DND-41 (cell line): Measurements from ENCODE around the gene RPS25.

Experiments
- EZH2 ChIP-seq: IDR thresholded peaks from 3 replicates; pipeline ENCODE4 v1.6.1; 2012; ENCODE audit warnings: borderline replicate concordance, low read depth, mild to moderate bottlenecking, moderate library complexity, low read length, inconsistent platforms; ENCODE audit not compliant: severe bottlenecking
- TF ChIP-seq, protein P1 (sequence below): IDR thresholded peaks from 2 replicates; pipeline ENCODE4 v1.5.1; 2012; ENCODE audit warnings: borderline replicate concordance, low read length, moderate library complexity, mild to moderate bottlenecking; ENCODE audit not compliant: poor library complexity, severe bottlenecking; ENCODE audit errors: extremely low read depth

DNA sequence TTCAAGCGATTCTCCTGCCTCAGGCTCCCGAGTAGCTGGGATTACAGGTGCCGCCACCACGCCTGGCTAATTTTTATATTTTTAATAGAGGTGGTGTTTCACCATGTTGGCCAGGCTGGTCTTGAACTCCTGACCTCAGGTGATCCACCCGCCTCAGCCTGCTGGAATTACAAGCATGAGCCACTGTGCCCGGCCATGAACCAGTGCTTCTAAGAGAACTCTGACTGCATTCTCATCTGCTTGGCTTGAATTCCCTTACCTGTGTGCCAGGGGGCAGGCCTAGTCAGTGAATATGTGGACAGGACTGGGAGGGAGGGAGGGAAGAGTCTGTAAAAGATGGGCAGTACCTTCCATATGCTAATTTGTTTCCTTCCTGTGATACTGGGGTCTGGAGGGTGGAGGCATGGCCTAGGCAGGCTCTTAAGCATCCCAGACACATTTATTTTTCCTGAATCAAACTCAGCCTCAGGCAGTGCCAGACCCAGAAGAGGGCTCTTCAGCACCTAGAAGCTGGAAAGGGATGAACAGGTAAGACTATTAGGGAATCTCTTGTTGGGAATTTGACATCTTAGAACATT, 6.6 kb downstream of the RPS25 start:
- TF ChIP-seq, protein P1, sequence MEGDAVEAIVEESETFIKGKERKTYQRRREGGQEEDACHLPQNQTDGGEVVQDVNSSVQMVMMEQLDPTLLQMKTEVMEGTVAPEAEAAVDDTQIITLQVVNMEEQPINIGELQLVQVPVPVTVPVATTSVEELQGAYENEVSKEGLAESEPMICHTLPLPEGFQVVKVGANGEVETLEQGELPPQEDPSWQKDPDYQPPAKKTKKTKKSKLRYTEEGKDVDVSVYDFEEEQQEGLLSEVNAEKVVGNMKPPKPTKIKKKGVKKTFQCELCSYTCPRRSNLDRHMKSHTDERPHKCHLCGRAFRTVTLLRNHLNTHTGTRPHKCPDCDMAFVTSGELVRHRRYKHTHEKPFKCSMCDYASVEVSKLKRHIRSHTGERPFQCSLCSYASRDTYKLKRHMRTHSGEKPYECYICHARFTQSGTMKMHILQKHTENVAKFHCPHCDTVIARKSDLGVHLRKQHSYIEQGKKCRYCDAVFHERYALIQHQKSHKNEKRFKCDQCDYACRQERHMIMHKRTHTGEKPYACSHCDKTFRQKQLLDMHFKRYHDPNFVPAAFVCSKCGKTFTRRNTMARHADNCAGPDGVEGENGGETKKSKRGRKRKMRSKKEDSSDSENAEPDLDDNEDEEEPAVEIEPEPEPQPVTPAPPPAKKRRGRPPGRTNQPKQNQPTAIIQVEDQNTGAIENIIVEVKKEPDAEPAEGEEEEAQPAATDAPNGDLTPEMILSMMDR: no peak
- TF ChIP-seq EZH2: no peak
